ENCODE data around the gene CCL25.

Gene CCL25

GRCh38 chr19:8057545-8058270, 5.1 kb downstream of the CCL25 start:
- H3K9me3 ChIP-seq (ENCODE audit: control insufficient read depth, insufficient read depth, low read length): no peaks in the 10 kb centered on the region
- no peaks in the 10 kb centered on the region for H3K9me2 ChIP-seq (replicated peaks; ENCODE audit: control insufficient read depth, low read length)
- H3K27me3 ChIP-seq (ENCODE audit: control insufficient read depth, low read length): no peaks in the 10 kb centered on the region
- H3F3A ChIP-seq (ENCODE audit: control insufficient read depth, insufficient read depth): no peaks in the 10 kb centered on the region
- no peak for TF ChIP-seq EZH2phosphoT487 (IDR thresholded peaks at IDR 0.05; ENCODE audit: borderline replicate concordance, low read length)
- H3K4me3 ChIP-seq (ENCODE audit: low read length): no peak overlapping the region
- H3K79me2 ChIP-seq (ENCODE audit: control insufficient read depth, low read length): no peaks in the 10 kb centered on the region
- no peak overlapping the region for H3K27ac ChIP-seq (ENCODE audit: low read depth, low read length)
- H3K4me2 ChIP-seq (ENCODE audit: low read length): no peak overlapping the region
- H3K36me3 ChIP-seq (ENCODE audit: control insufficient read depth, low read length): no peaks in the 10 kb centered on the region
- H3K4me1 ChIP-seq (ENCODE audit: control insufficient read depth, low read length): no peaks in the 10 kb centered on the region
- H4K20me1 ChIP-seq (ENCODE audit: control insufficient read depth, insufficient read depth, low read depth, low read length): no peaks in the 10 kb centered on the region

DNA sequence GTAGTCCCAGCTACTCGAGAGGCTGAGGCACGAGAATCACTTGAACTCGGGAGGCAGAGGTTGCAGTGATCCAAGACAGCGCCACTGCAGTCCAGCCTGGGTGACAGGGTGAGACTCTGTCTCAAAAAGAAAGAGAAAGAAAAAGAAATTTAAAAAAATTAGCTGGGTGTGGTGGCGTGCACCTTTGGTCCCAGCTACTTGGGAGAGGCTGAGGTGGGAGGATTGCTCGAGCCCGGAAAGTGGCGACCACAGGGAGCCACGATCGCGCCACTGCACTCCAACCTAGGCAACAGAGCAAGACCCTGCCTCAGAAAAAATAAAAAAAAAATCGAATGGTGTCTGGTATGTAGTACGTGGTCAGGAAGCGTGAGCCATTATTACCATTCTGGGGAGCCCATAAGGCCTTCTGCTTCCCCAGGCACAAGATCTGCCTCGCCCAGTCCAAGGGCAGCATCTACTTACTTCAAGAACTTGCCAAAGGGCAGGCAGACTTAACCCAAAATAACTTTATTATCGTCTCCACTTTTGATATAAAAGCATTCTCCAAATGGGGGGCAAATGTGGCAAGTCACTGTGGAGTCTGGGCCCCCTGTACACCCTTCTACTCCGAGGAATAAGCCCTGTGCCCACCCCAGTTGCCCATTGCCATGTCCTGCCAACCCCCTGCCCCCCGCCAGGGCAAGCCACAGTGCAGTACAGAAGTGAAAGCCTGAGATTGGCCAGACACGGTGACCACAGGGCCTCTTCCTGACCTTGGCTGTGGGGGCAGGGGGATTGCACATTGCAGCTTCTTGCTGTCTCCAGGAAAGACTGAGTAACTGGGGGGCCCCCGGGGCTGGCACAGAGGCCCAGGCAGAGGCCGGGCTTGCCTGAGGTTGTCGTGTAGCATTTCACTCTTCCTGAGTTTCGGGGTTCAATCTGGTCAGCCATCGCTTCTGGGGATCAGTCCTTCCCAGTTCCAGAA, 12.6 kb downstream of the CCL25 start:
- Histone ChIP-seq H3K4me1 (ENCODE audit: control insufficient read depth, low read length) (no peaks in the 10 kb centered on the region), H4K20me1 (ENCODE audit: control insufficient read depth, insufficient read depth, low read depth, low read length) (no peaks in the 10 kb centered on the region), H3F3A (ENCODE audit: control insufficient read depth, insufficient read depth) (no peaks in the 10 kb centered on the region), H3K27me3 (ENCODE audit: control insufficient read depth, low read length) (no peaks in the 10 kb centered on the region), H3K36me3 (ENCODE audit: control insufficient read depth, low read length) (no peaks in the 10 kb centered on the region), H3K9me3 (ENCODE audit: control insufficient read depth, insufficient read depth, low read length) (peaks cover 15% of the 10 kb centered on the region), H3K27ac (ENCODE audit: low read depth, low read length) (no peak overlapping the region), H3K4me2 (ENCODE audit: low read length) (no peak overlapping the region), H3K79me2 (ENCODE audit: control insufficient read depth, low read length) (no peaks in the 10 kb centered on the region), H3K4me3 (ENCODE audit: low read length) (no peak overlapping the region), H3K9me2 (replicated peaks; ENCODE audit: control insufficient read depth, low read length) (no peaks in the 10 kb centered on the region)
- TF ChIP-seq EZH2phosphoT487 (IDR thresholded peaks at IDR 0.05; ENCODE audit: borderline replicate concordance, low read length) (no peak), CTCF (IDR thresholded peaks at IDR 0.05; ENCODE audit: low read depth, low read length, poor library complexity, severe bottlenecking) (no peak)

DNA sequence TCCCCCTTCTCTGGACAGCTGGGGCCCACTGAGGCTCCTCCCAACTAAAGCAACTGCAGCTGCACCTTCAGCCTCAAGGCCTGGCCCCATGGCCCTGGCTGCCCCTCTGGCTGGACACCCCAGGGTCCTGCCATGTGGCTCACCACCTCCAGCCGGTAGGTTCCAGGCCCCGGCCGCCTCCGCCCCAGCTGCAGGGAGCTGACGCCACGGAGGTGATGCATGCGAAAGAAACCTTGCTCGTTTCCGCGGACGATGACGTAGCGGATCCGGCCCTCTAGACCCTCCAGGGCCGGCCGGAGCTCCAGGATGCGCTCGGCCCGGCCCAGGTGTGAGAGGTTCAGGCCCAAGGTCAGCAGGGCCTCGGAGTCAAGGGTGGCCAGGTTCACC, 13.3 kb downstream of the CCL25 start:
- no peaks in the 10 kb centered on the region for H3K4me1 ChIP-seq (ENCODE audit: control insufficient read depth, low read length)
- H3K27ac ChIP-seq (ENCODE audit: low read depth, low read length): no peak overlapping the region
- H3K27me3 ChIP-seq (ENCODE audit: control insufficient read depth, low read length): no peaks in the 10 kb centered on the region
- no peaks in the 10 kb centered on the region for H4K20me1 ChIP-seq (ENCODE audit: control insufficient read depth, insufficient read depth, low read depth, low read length)
- H3K36me3 ChIP-seq (ENCODE audit: control insufficient read depth, low read length): no peaks in the 10 kb centered on the region
- no peak overlapping the region for H3K4me2 ChIP-seq (ENCODE audit: low read length)
- H3K79me2 ChIP-seq (ENCODE audit: control insufficient read depth, low read length): no peaks in the 10 kb centered on the region
- H3F3A ChIP-seq (ENCODE audit: control insufficient read depth, insufficient read depth): no peaks in the 10 kb centered on the region
- no peak overlapping the region for H3K4me3 ChIP-seq (ENCODE audit: low read length)
- TF ChIP-seq CTCF (IDR thresholded peaks at IDR 0.05; ENCODE audit: low read depth, low read length, poor library complexity, severe bottlenecking): no peak
- no peaks in the 10 kb centered on the region for H3K9me2 ChIP-seq (replicated peaks; ENCODE audit: control insufficient read depth, low read length)
- H3K9me3 ChIP-seq (ENCODE audit: control insufficient read depth, insufficient read depth, low read length): peaks cover 19% of the 10 kb centered on the region
